ENCODE results near the gene APOBEC3B.

DNA sequence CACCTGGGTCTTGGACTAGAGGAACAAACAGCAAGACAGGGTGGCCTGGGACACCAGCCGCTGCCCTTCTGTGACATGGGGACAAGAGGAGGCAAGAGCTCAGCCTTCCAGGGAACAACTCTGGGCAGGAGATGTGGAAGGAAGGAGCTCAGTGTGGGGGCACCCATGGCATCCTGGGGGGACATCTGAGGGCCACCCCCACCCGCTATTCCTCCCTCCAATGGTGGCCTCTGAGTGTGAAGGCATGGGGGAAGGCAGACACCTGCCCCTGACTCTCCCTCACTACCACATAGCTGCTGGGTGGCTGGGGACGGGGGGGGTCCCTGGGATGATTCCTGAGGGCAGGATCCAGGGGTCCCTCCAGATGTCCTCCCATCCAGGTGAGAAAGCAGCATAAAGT lies 4.5 kb downstream of the APOBEC3B start:
- TF ChIP-seq CTCF (IDR thresholded peaks at IDR 0.05; ENCODE audit: control extremely low read depth in 1 of 3, insufficient read depth in 1 of 3, low read depth in 1 of 3, low read length in 3 of 3) (no peak), POLR2A (IDR thresholded peaks at IDR 0.05; ENCODE audit: control extremely low read depth in 1 of 2, low read depth in 2 of 2, low read length in 2 of 2) (no peak), CHD2 (IDR thresholded peaks at IDR 0.05; ENCODE audit: low read length) (no peak), POLR2AphosphoS5 (IDR thresholded peaks at IDR 0.05; ENCODE audit: low read depth, low read length) (no peak), MAX (IDR thresholded peaks at IDR 0.05) (no peak), SP1 (IDR thresholded peaks at IDR 0.05; ENCODE audit: low read depth, low read length) (no peak), FOSL1 (IDR thresholded peaks at IDR 0.05; ENCODE audit: insufficient read depth, low read depth, low read length) (no peak), ASH2L (IDR thresholded peaks at IDR 0.05; ENCODE audit: low read length) (no peak)
- TF ChIP-seq, protein P1, sequence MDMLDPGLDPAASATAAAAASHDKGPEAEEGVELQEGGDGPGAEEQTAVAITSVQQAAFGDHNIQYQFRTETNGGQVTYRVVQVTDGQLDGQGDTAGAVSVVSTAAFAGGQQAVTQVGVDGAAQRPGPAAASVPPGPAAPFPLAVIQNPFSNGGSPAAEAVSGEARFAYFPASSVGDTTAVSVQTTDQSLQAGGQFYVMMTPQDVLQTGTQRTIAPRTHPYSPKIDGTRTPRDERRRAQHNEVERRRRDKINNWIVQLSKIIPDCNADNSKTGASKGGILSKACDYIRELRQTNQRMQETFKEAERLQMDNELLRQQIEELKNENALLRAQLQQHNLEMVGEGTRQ (IDR thresholded peaks at IDR 0.05; ENCODE audit: low read length), result no peak
